Epithelial cell of proximal tubule (primary cell): ENCODE measurements around the gene BICRA. TPM values are rescaled to one million over a fixed set of nuclear protein-coding genes. Genes with fewer than 3 reads are reported as not detected.

Source experiments
- DNase-seq: peaks from one replicate; pipeline ENCODE4 v3.0.0-alpha.2; 2011; ENCODE audit warnings: low read depth
- H3K4me3 ChIP-seq: 2 replicates; pipeline ENCODE4 v1.5.1; 2011; ENCODE audit warnings: low read depth, mild to moderate bottlenecking, low read length
- CTCF ChIP-seq: conservative IDR thresholded peaks from 2 replicates; pipeline ENCODE4 v1.5.1; 2012; ENCODE audit warnings: low read depth, mild to moderate bottlenecking, low read length
- total RNA-seq: library from RNA; depleted of rRNA; stranded (reverse); fragments of >200 nt; gene quantifications from 2 replicates; pipeline ENCODE4 v1.2.3, GENCODE V29; 2015

Gene BICRA
- total RNA-seq, 1 donor from 2014 or later: 2.1 TPM

GRCh38 chr19:47613165-47614020, 4.5 kb downstream of the BICRA start:
- no peak overlapping the region for H3K4me3 ChIP-seq
- TF ChIP-seq CTCF: no peak
- no peak for DNase-seq

GRCh38 chr19:47614021-47614295, 5.0 kb downstream of the BICRA start:
- no peak overlapping the region for H3K4me3 ChIP-seq
- no peak for TF ChIP-seq CTCF
- no peak for DNase-seq

- no peak for TF ChIP-seq CTCF
- no peak for DNase-seq
- H3K4me3 ChIP-seq: no peak overlapping the region
Observed at GRCh38 chr19:47614559-47614958, 5.6 kb downstream of the BICRA start.

- no peak for DNase-seq
- TF ChIP-seq CTCF: no peak
- no peak overlapping the region for H3K4me3 ChIP-seq
Observed at GRCh38 chr19:47615230-47615629, 6.3 kb downstream of the BICRA start.

- no peak for DNase-seq
- no peak overlapping the region for H3K4me3 ChIP-seq
Observed at GRCh38 chr19:47615714-47616113, 6.8 kb downstream of the BICRA start.

GRCh38 chr19:47618771-47619170, 9.8 kb downstream of the BICRA start:
- no peak for TF ChIP-seq CTCF
- no peak for DNase-seq
- H3K4me3 ChIP-seq: no peak overlapping the region

More at GRCh38 chr19:47615714-47616113, 6.8 kb downstream of the BICRA start:
- no peak for TF ChIP-seq CTCF

GRCh38 chr19:47619763-47620162, 10.8 kb downstream of the BICRA start:
- no peak overlapping the region for H3K4me3 ChIP-seq
- no peak for TF ChIP-seq CTCF
- no peak for DNase-seq
